DND-41 (cell line): ENCODE measurements around the gene PDE3A.
"Not testable (repeated sequence)": the region's sequence is repeated elsewhere in the genome, so short reads cannot be mapped to it uniquely, and the experiment has no call there.

ENCODE experiments used
- ATAC-seq: fragments of 200-7000 bp; cut with Tn5 transposase; 3 replicates; pipeline ENCODE4 v1.9.1; 2021; ENCODE audit warnings: low read depth; ENCODE audit not compliant: insufficient read depth
- DNase-seq: peaks from one replicate; pipeline ENCODE4 v3.0.0-alpha.2; 2020
- H2AFZ ChIP-seq: 2 replicates; pipeline ENCODE4 v1.6.0; 2012; ENCODE audit warnings: low read depth, low read length
- H3K27ac ChIP-seq: 2 replicates; pipeline ENCODE4 v1.5.1; 2012; ENCODE audit warnings: low read length, inconsistent platforms
- H3K27me3 ChIP-seq: fragments of 200-600 bp; sonication (generic); 2 replicates; pipeline ENCODE4 v1.6.0; 2012; ENCODE audit warnings: low read length, mild to moderate bottlenecking, inconsistent platforms; ENCODE audit not compliant: insufficient read depth, poor library complexity
- H3K36me3 ChIP-seq: 2 replicates; pipeline ENCODE4 v1.5.1; 2012; ENCODE audit warnings: low read length, inconsistent platforms; ENCODE audit not compliant: insufficient read depth
- H3K4me1 ChIP-seq: 2 replicates; pipeline ENCODE4 v1.5.1; 2012; ENCODE audit warnings: mild to moderate bottlenecking, low read length; ENCODE audit not compliant: insufficient read depth
- H3K4me2 ChIP-seq: 2 replicates; pipeline ENCODE4 v1.6.0; 2012; ENCODE audit warnings: mild to moderate bottlenecking, moderate library complexity, low read length, inconsistent platforms; ENCODE audit not compliant: insufficient read depth
- H3K4me3 ChIP-seq, 2 experiments: fragments of 200-600 bp in 1 of 2; shearing (Covaris generic) in 1 of 2; 2 replicates each; pipeline ENCODE4 v1.5.1; 2012 to 2016; ENCODE audit warnings: inconsistent platforms in 2 of 2, low read length in 2 of 2, mild to moderate bottlenecking in 2 of 2, low read depth in 1 of 2, moderate library complexity in 1 of 2
- H3K79me2 ChIP-seq: 2 replicates; pipeline ENCODE4 v1.6.0; 2012; ENCODE audit warnings: low read length, inconsistent platforms; ENCODE audit not compliant: insufficient read depth
- H3K9ac ChIP-seq: 2 replicates; pipeline ENCODE4 v1.6.0; 2012; ENCODE audit warnings: low read depth, mild to moderate bottlenecking, inconsistent platforms, low read length, moderate library complexity
- H3K9me3 ChIP-seq: 2 replicates; pipeline ENCODE4 v1.5.1; 2012; ENCODE audit warnings: low read length, moderate library complexity, mild to moderate bottlenecking, inconsistent platforms; ENCODE audit not compliant: insufficient read depth, severe bottlenecking
- H4K20me1 ChIP-seq: 2 replicates; pipeline ENCODE4 v1.6.0; 2012; ENCODE audit warnings: low read length; ENCODE audit not compliant: insufficient read depth
- EZH2 ChIP-seq: IDR thresholded peaks from 3 replicates; pipeline ENCODE4 v1.6.1; 2012; ENCODE audit warnings: borderline replicate concordance, low read depth, mild to moderate bottlenecking, moderate library complexity, low read length, inconsistent platforms; ENCODE audit not compliant: severe bottlenecking
- TF ChIP-seq, protein P1 (sequence below): IDR thresholded peaks from 2 replicates; pipeline ENCODE4 v1.5.1; 2012; ENCODE audit warnings: borderline replicate concordance, low read length, moderate library complexity, mild to moderate bottlenecking; ENCODE audit not compliant: poor library complexity, severe bottlenecking; ENCODE audit errors: extremely low read depth

Gene PDE3A

DNA sequence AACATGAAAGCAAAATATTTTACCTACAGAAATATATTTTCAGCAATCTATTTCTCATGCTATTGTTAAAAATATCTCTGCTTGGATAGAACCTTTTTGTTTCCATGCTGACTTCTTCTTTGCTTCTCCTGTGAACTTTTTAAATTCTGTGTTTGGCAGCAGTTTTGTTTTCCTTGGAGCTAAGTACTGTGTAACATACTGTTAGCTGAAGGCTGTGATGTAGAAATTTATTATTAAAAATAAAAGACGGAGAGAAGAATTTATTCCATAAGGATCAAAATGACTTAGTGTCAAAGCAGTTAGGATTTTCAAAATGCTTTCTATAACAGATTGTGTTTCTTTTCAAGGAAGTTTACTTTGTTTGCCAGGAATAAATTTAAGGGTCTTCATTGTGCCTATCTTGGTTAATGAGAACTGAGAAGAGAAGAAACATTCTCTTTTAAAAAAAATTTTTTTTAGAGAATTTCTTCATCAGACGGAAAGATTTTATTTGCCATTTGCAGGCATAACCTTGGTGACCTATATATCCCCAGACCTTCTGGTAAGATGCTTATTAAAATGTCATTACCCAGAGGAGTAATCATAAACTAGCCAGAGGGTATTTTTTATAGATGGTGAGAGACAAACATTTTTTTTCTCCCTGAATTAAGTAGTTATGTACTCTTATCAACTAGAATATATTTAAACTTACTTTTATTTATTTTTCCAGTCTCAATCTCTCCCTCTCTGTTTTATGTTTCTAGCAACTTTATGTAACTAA lies 179.7 kb downstream of the PDE3A start:
- DNase-seq, result no peak
- no peak overlapping the region for H3K9ac ChIP-seq
- H2AFZ ChIP-seq, result no peak overlapping the region
- TF ChIP-seq, protein P1, sequence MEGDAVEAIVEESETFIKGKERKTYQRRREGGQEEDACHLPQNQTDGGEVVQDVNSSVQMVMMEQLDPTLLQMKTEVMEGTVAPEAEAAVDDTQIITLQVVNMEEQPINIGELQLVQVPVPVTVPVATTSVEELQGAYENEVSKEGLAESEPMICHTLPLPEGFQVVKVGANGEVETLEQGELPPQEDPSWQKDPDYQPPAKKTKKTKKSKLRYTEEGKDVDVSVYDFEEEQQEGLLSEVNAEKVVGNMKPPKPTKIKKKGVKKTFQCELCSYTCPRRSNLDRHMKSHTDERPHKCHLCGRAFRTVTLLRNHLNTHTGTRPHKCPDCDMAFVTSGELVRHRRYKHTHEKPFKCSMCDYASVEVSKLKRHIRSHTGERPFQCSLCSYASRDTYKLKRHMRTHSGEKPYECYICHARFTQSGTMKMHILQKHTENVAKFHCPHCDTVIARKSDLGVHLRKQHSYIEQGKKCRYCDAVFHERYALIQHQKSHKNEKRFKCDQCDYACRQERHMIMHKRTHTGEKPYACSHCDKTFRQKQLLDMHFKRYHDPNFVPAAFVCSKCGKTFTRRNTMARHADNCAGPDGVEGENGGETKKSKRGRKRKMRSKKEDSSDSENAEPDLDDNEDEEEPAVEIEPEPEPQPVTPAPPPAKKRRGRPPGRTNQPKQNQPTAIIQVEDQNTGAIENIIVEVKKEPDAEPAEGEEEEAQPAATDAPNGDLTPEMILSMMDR, result no peak
- no peak for TF ChIP-seq EZH2
- no peak for ATAC-seq
- no peak overlapping the region for H3K4me3 ChIP-seq
- H3K27me3 ChIP-seq, result no peaks in the 10 kb centered on the region
- no peak overlapping the region for H3K27ac ChIP-seq
- H3K9me3 ChIP-seq, result no peaks in the 10 kb centered on the region
- no peaks in the 10 kb centered on the region for H3K79me2 ChIP-seq
- H3K36me3 ChIP-seq, result no peaks in the 10 kb centered on the region
- no peaks in the 10 kb centered on the region for H3K4me1 ChIP-seq
- H4K20me1 ChIP-seq, result no peaks in the 10 kb centered on the region
- no peak overlapping the region for H3K4me2 ChIP-seq

DNA sequence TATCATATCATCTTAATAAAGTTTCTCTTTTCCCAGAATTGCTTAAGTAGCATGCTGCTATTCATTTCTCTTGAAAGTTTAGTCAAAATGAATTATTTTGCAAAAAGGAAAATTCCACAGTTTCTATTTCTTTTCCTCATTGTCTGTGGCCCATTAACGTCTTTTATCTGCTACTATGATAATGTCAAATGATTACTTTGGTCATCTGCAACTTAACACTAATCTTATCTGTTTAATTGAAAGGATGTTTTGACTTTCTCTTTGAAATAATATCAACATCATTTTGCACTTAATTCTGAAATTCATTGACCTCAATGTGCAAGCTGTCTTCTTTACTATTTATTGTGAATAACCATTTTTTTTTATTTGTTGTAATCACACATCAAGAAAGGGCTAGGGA lies 180.3 kb downstream of the PDE3A start:
- Histone ChIP-seq H3K9me3 (no peaks in the 10 kb centered on the region), H3K79me2 (no peaks in the 10 kb centered on the region), H3K9ac (no peak overlapping the region), H2AFZ (no peak overlapping the region), H3K27ac (no peak overlapping the region), H3K36me3 (no peaks in the 10 kb centered on the region), H3K27me3 (no peaks in the 10 kb centered on the region), H3K4me1 (no peaks in the 10 kb centered on the region), H3K4me2 (no peak overlapping the region), H4K20me1 (no peaks in the 10 kb centered on the region), H3K4me3 (no peak overlapping the region)
- TF ChIP-seq, protein P1, result no peak
- no peak for TF ChIP-seq EZH2
- no peak for ATAC-seq
- no peak for DNase-seq

DNA sequence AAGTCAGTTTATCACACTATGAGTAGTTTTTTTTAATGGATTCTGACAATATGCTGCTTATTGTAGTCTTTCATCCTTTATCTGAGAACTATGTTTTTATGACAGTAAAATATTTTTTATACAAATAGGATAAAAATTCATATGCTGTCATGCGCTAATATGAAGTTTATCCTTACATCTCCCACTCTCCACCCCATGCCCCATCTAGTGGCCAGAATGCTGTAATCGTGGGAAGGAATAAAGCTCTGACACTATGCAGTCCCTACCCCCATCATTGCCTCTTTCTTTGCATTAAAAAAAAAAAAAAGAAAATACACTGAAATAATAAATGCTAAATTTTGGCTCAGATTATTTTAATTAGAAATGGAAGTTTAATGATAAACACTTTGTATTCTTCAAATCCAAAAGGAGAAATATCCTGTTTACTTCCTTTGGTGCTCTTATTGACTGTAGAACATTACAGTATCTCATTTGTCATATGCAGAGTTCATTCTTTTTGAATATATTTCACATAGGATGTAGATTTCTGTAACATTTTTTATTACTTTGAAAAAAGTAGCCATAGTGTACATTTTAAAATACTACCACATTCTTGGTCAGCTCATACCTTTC lies 180.9 kb downstream of the PDE3A start:
- peak; percentile 45; the same call in 1 of the 3 replicates for ATAC-seq
- H3K9ac ChIP-seq, result no peak overlapping the region
- no peaks in the 10 kb centered on the region for H3K9me3 ChIP-seq
- H3K27me3 ChIP-seq, result no peaks in the 10 kb centered on the region
- H3K4me3 ChIP-seq, result no peak overlapping the region
- no peaks in the 10 kb centered on the region for H3K79me2 ChIP-seq
- no peak for DNase-seq
- H3K4me1 ChIP-seq, result no peaks in the 10 kb centered on the region
- H3K4me2 ChIP-seq, result no peak overlapping the region
- H2AFZ ChIP-seq, result no peak overlapping the region
- H4K20me1 ChIP-seq, result no peaks in the 10 kb centered on the region
- no peaks in the 10 kb centered on the region for H3K36me3 ChIP-seq
- no peak overlapping the region for H3K27ac ChIP-seq
- TF ChIP-seq, protein P1, result peak; percentile 48
- no peak for TF ChIP-seq EZH2

DNA sequence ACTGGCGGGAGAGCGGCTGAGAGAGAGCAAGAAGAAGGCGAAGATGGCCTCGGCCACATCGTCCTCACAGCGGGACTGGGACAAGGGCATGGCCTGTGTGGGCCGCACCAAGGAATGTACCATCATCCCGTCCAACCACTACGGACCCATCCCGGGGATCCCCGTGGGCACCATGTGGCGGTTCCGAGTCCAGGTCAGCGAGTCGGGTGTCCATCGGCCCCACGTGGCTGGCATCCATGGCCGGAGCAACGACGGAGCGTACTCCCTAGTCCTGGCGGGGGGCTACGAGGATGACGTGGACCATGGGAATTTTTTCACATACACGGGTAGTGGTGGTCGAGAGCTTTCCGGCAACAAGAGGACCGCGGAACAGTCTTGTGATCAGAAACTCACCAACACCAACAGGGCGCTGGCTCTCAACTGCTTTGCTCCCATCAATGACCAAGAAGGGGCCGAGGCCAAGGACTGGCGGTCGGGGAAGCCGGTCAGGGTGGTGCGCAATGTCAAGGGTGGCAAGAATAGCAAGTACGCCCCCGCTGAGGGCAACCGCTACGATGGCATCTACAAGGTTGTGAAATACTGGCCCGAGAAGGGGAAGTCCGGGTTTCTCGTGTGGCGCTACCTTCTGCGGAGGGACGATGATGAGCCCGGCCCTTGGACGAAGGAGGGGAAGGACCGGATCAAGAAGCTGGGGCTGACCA lies 183.6 kb downstream of the PDE3A start:
- not testable (repeated sequence) for H3K27ac ChIP-seq, H3K4me3 ChIP-seq, H3K79me2 ChIP-seq, H4K20me1 ChIP-seq, H3K9ac ChIP-seq, H3K4me1 ChIP-seq, H3K4me2 ChIP-seq, ATAC-seq, DNase-seq, H3K36me3 ChIP-seq, H3K9me3 ChIP-seq, H3K27me3 ChIP-seq, H2AFZ ChIP-seq

DNA sequence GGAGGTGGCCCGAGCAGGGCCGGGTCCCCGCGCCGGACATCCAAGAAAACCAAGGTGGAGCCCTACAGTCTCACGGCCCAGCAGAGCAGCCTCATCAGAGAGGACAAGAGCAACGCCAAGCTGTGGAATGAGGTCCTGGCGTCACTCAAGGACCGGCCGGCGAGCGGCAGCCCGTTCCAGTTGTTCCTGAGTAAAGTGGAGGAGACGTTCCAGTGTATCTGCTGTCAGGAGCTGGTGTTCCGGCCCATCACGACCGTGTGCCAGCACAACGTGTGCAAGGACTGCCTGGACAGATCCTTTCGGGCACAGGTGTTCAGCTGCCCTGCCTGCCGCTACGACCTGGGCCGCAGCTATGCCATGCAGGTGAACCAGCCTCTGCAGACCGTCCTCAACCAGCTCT lies 184.2 kb downstream of the PDE3A start:
- H3K27me3 ChIP-seq, H3K27ac ChIP-seq, ATAC-seq, H2AFZ ChIP-seq, H3K4me1 ChIP-seq, DNase-seq, H3K9me3 ChIP-seq, H3K36me3 ChIP-seq, H3K79me2 ChIP-seq, H3K4me3 ChIP-seq, H3K9ac ChIP-seq, H3K4me2 ChIP-seq, H4K20me1 ChIP-seq: not testable (repeated sequence)
